ENCODE results near the gene IFITM2. TPM values are rescaled to one million over a fixed set of nuclear protein-coding genes. Genes with fewer than 3 reads are reported as not detected.
A peak's percentile ranks its signal among the peaks of the same experiment; 100 is the strongest.
"Not testable (repeated sequence)": the region's sequence is repeated elsewhere in the genome, so short reads cannot be mapped to it uniquely, and the experiment has no call there.

IFITM2 gene
- total RNA-seq, 6 experiments from 2014 or later = 157 to 624 (median 390) TPM

GRCh38 chr11:305844-306211 lies 1.8 kb upstream of the IFITM2 start:
- Histone ChIP-seq H3K36me3 (no peaks in the 10 kb centered on the region), H3K9me3 (no peaks in the 10 kb centered on the region), H3K4me3 (no peak overlapping the region), H3K27ac (no peak overlapping the region), H3K27me3 (no peaks in the 10 kb centered on the region), H3K4me1 (peaks cover 0 to 23% (median 10%) of the 10 kb centered on the region in 4 donors)
- TF ChIP-seq POLR2A (IDR thresholded peaks at IDR 0.05) (no peak), CTCF (IDR thresholded peaks at IDR 0.05) (no peak)
- intact Hi-C loops (cut with DNase I) = loop anchor here in 1 of 2 donors (10.0 kb wide), 1 partner anchor 59 kb away; the partner anchor contains the start of gene B4GALNT4
- DNase-seq (peak in 1 of 3 donors; percentile 34), ATAC-seq (no peak)
- 84% methylated on average over 10 of the region's 10 CpGs for WGBS (ENCODE audit: insufficient coverage, low coverage, low lambda C conversion rate, missing lambda C conversion rate)

GRCh38 chr11:306645-307371 lies 808 bp upstream of the IFITM2 start:
- H3K27ac ChIP-seq = peak overlapping the region; percentile 58 to 95 (median 94)
- intact Hi-C loops (cut with DNase I) = loop anchor here in 1 of 2 donors (10.0 kb wide), 1 partner anchor 58 kb away; the partner anchor contains the start of gene B4GALNT4
- no peak for TF ChIP-seq CTCF (IDR thresholded peaks at IDR 0.05)
- TF ChIP-seq POLR2A (IDR thresholded peaks at IDR 0.05) = no peak
- peaks cover 0 to 23% (median 10%) of the 10 kb centered on the region in 4 donors for H3K4me1 ChIP-seq
- no peaks in the 10 kb centered on the region for H3K27me3 ChIP-seq
- 91% methylated on average over 5 of the region's 17 CpGs for WGBS (ENCODE audit: insufficient coverage, low coverage, low lambda C conversion rate, missing lambda C conversion rate)
- no peaks in the 10 kb centered on the region for H3K9me3 ChIP-seq
- no peak overlapping the region for H3K4me3 ChIP-seq
- DNase-seq (peak in 2 of 3 donors; percentile 57 to 58), ATAC-seq (no peak)
- H3K36me3 ChIP-seq = no peaks in the 10 kb centered on the region

GRCh38 chr11:308740-309665 lies 1.4 kb downstream of the IFITM2 start:
- DNase-seq (peak; percentile 44 to 66 (median 60)), ATAC-seq (peak; percentile 6 to 22 (median 8))
- peak overlapping the region; percentile 51 to 65 (median 51) for H3K4me3 ChIP-seq
- WGBS (ENCODE audit: insufficient coverage, low coverage, low lambda C conversion rate, missing lambda C conversion rate) = 24% methylated on average over 13 of the region's 24 CpGs
- not testable (repeated sequence) for H3K27me3 ChIP-seq, H3K9me3 ChIP-seq, H3K36me3 ChIP-seq
- intact Hi-C loops (cut with DNase I) = loop anchor here in 1 of 2 donors (10.0 kb wide), 1 partner anchor 56 kb away; the partner anchor contains the start of gene B4GALNT4
- H3K27ac ChIP-seq = peak overlapping the region; percentile 89 to 95 (median 94)
- H3K4me1 ChIP-seq = peaks cover 0 to 31% (median 15%) of the 10 kb centered on the region in 4 donors
- peak; percentile 31 for TF ChIP-seq POLR2A (IDR thresholded peaks at IDR 0.05)

- not testable (repeated sequence) for H3K27me3 ChIP-seq, H3K9me3 ChIP-seq, H3K36me3 ChIP-seq
- Histone ChIP-seq H3K4me3 (peak overlapping the region; percentile 51 to 65 (median 51)), H3K4me1 (peaks cover 0 to 39% (median 14%) of the 10 kb centered on the region in 4 donors), H3K27ac (peak overlapping the region; percentile 89 to 95 (median 94))
- DNase-seq (peak in 1 of 3 donors; percentile 38), ATAC-seq (peak in 3 of 4 donors; percentile 2 to 20 (median 4))
- 0% methylated on average over 2 of the region's 18 CpGs for WGBS (ENCODE audit: insufficient coverage, low coverage, low lambda C conversion rate, missing lambda C conversion rate)
- intact Hi-C loops (cut with DNase I) = loop anchor here in 1 of 2 donors (10.0 kb wide), 1 partner anchor 55 kb away; the partner anchor contains the start of gene B4GALNT4
- TF ChIP-seq POLR2A (IDR thresholded peaks at IDR 0.05) = peak; percentile 56
Observed at GRCh38 chr11:309979-310572, 2.5 kb downstream of the IFITM2 start.

- H3K27me3 ChIP-seq; H3K9me3 ChIP-seq; H3K36me3 ChIP-seq; intact Hi-C loops (cut with DNase I): not testable (repeated sequence)
- H3K4me1 ChIP-seq = peaks cover 0 to 44% (median 12%) of the 10 kb centered on the region in 4 donors
- H3K4me3 ChIP-seq = peak overlapping the region in 2 of 3 donors; percentile 26 to 55
- ATAC-seq (peak; percentile 29 to 64 (median 50)), DNase-seq (peak in 1 of 3 donors; percentile 37)
- WGBS (ENCODE audit: insufficient coverage, low coverage, low lambda C conversion rate, missing lambda C conversion rate) = 2% methylated on average over 10 of the region's 71 CpGs
- H3K27ac ChIP-seq = peak overlapping the region; percentile 85 to 97 (median 90)
Observed at GRCh38 chr11:311013-311748, 3.6 kb downstream of the IFITM2 start.

All from right lobe of liver (tissue), 6 donors.